HL-60 (cell line): ENCODE measurements around the gene LIMA1.

Source experiments
- CTCF ChIP-seq: IDR thresholded peaks from one replicate; pipeline ENCODE4 v1.5.1; 2011; ENCODE audit warnings: low read length, control low read depth, inconsistent platforms; ENCODE audit not compliant: insufficient read depth
- TF ChIP-seq, protein P1 (sequence below): IDR thresholded peaks from 2 replicates; pipeline ENCODE4 v1.6.1; 2012; ENCODE audit warnings: low read depth; ENCODE audit not compliant: insufficient replicate concordance

DNA sequence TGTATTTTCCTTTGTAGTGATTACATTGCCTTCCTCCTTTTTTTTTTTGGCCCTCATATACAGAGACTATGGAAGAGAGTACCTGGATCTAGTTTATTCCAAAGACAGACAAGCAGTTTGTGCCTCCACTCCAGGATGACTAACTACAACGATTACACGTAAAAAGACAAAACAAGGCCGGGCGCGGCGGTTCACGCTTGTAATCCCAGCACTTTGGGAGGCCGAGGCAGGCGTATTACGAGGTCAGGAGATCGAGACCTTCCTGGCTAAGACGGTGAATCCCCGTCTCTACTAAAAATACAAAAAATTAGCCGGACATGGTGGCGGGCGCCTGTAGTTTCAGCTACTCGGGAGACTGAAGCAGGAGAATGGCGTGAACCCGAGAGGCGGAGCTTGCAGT, 118.4 kb downstream of the LIMA1 start:
- no peak for TF ChIP-seq CTCF
- TF ChIP-seq, protein P1, sequence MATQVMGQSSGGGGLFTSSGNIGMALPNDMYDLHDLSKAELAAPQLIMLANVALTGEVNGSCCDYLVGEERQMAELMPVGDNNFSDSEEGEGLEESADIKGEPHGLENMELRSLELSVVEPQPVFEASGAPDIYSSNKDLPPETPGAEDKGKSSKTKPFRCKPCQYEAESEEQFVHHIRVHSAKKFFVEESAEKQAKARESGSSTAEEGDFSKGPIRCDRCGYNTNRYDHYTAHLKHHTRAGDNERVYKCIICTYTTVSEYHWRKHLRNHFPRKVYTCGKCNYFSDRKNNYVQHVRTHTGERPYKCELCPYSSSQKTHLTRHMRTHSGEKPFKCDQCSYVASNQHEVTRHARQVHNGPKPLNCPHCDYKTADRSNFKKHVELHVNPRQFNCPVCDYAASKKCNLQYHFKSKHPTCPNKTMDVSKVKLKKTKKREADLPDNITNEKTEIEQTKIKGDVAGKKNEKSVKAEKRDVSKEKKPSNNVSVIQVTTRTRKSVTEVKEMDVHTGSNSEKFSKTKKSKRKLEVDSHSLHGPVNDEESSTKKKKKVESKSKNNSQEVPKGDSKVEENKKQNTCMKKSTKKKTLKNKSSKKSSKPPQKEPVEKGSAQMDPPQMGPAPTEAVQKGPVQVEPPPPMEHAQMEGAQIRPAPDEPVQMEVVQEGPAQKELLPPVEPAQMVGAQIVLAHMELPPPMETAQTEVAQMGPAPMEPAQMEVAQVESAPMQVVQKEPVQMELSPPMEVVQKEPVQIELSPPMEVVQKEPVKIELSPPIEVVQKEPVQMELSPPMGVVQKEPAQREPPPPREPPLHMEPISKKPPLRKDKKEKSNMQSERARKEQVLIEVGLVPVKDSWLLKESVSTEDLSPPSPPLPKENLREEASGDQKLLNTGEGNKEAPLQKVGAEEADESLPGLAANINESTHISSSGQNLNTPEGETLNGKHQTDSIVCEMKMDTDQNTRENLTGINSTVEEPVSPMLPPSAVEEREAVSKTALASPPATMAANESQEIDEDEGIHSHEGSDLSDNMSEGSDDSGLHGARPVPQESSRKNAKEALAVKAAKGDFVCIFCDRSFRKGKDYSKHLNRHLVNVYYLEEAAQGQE, result no peak
